ENCODE measurements around the gene RSU1. TPM values are rescaled to one million over a fixed set of nuclear protein-coding genes. Genes with fewer than 3 reads are reported as not detected.

Gene RSU1
- total RNA-seq, 2 experiments from 2014 or later, result 42.4 to 47.5 TPM

DNA sequence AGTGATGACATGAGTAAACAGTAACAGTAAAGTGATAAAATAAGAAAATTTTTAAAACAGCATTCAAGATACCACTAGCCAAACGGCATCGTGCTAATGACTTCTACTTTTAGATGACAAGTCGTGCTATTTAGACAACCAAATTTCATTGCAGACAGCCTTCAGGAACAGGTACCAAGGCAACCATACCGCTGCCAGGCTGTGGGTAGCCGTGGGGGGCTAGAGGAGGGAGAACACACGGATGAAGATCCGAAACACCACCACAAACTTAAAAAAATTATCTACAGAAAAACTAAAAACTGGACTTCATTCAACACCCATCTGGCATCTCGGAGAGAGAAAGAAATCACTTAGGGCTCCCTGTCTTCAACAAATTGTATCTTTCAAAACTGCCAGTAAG, 89.6 kb downstream of the RSU1 start:
- H3K4me3 Mint-ChIP-seq, result no peak overlapping the region
- peaks cover 10% of the 10 kb centered on the region for H3K4me1 Mint-ChIP-seq (ENCODE audit: low read depth)
- TF ChIP-seq, protein P1, sequence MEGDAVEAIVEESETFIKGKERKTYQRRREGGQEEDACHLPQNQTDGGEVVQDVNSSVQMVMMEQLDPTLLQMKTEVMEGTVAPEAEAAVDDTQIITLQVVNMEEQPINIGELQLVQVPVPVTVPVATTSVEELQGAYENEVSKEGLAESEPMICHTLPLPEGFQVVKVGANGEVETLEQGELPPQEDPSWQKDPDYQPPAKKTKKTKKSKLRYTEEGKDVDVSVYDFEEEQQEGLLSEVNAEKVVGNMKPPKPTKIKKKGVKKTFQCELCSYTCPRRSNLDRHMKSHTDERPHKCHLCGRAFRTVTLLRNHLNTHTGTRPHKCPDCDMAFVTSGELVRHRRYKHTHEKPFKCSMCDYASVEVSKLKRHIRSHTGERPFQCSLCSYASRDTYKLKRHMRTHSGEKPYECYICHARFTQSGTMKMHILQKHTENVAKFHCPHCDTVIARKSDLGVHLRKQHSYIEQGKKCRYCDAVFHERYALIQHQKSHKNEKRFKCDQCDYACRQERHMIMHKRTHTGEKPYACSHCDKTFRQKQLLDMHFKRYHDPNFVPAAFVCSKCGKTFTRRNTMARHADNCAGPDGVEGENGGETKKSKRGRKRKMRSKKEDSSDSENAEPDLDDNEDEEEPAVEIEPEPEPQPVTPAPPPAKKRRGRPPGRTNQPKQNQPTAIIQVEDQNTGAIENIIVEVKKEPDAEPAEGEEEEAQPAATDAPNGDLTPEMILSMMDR (IDR thresholded peaks at IDR 0.05), result no peak
- H3K36me3 Mint-ChIP-seq (ENCODE audit: low read depth), result peaks cover 60% of the 10 kb centered on the region
- no peak for DNase-seq
- intact Hi-C loops (cut with micrococcal nuclease), result no loop called here
- ChIA-PET POLR2A (no interaction called here), CTCF (no interaction called here)
- H3K27me3 Mint-ChIP-seq, result no peaks in the 10 kb centered on the region
- H3K27ac Mint-ChIP-seq, result no peak overlapping the region
- H3K9me3 Mint-ChIP-seq, result peaks cover 3% of the 10 kb centered on the region
- ATAC-seq, result no peak

DNA sequence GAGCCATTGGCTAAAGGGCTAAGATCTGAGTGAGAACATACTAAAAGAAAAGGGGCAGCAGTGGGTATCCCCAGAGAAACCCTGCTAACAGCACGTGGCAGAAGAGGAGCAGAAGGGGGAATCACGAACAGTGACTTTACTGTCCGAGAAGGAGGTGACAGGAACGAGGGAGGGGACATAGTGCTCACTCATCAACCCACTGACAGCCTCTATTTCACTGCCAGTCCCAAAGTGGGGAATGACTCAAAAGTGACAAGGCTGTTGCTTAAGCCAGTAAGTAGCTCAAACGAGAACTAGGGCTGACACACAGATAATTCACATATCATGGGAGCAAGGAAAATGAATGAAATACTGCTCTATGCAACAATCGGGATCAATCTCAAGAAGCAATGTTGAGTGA, 92.7 kb downstream of the RSU1 start:
- DNase-seq (no peak), ATAC-seq (no peak)
- Mint-ChIP-seq H3K4me3 (no peak overlapping the region), H3K36me3 (ENCODE audit: low read depth) (peaks cover 60% of the 10 kb centered on the region), H3K27me3 (no peaks in the 10 kb centered on the region), H3K27ac (no peak overlapping the region), H3K9me3 (peaks cover 5% of the 10 kb centered on the region), H3K4me1 (ENCODE audit: low read depth) (peaks cover 7% of the 10 kb centered on the region)
- ChIA-PET POLR2A (no interaction called here), CTCF (interaction anchor here (1.5 kb wide), 1 partner anchor 12 kb away, joined by 4 read pairs; no protein-coding TSS in a partner anchor)
- intact Hi-C loops (cut with micrococcal nuclease), result no loop called here
- TF ChIP-seq, protein P1 (IDR thresholded peaks at IDR 0.05), result no peak

DNA sequence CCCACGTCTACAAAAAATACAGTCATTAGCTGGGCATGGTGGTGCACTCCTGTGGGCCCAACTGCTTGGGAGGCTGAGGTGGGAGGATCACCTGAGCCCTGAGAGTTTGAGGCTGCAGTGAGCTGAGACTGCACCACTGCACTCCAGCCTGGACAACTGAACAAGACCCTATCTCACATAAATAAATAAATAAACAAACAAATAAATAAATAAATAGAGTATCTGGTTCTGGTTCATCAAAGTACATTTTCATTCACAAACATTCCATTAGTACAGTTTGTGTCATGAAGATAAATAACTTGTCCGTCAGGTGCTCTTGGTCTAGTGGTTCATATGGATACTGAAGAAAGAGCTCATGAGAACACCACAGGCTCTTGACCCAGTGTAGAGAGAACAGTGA, 96.4 kb downstream of the RSU1 start:
- H3K4me3 Mint-ChIP-seq, result no peak overlapping the region
- no peaks in the 10 kb centered on the region for H3K27me3 Mint-ChIP-seq
- DNase-seq (no peak), ATAC-seq (no peak)
- no peak overlapping the region for H3K27ac Mint-ChIP-seq
- H3K9me3 Mint-ChIP-seq, result peaks cover 5% of the 10 kb centered on the region
- POLR2A ChIA-PET, result interaction anchor here (0.5 kb wide), 1 partner anchor 1333 kb away, joined by 3 read pairs; no protein-coding TSS in a partner anchor
- intact Hi-C loops (cut with micrococcal nuclease), result no loop called here
- peaks cover 2% of the 10 kb centered on the region for H3K4me1 Mint-ChIP-seq (ENCODE audit: low read depth)
- peaks cover 45% of the 10 kb centered on the region for H3K36me3 Mint-ChIP-seq (ENCODE audit: low read depth)
- TF ChIP-seq, protein P1 (IDR thresholded peaks at IDR 0.05), result no peak
- CTCF ChIA-PET, result no interaction called here

DNA sequence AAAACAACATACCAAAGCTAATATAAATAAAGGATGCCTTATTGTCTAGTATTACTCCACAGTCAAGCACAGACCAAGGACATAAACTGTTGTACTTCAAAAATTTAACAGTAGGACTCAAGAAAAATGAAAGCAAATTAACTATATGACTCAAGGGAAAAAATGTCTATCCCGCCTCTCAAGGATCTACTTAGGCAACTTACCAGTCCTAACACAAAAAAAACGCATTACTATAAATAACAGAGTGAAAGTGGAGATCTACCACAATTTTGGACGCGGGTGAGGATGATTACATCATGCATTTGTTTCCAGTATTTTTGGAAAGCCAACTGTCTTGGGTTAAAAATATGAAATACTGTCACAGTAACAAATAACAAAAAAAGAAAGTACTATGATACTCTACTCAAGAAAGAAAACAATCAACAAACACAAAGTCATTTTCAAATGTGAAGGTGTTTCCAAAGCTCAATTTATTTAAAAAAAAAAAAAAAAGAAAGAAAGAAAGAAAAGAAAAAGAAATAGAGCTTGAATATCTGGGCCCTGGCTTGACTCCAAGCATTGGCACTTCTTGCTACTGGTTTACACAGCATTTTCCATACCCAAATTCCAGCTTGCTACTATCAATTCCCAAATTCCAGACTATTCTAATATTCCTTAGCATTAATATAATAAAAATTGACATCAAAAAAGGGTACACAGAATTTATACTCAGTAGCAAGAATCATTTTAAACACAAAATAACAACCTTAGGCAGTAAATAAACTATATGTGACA, 99.4 kb downstream of the RSU1 start:
- no peak for ATAC-seq
- DNase-seq, result no peak
- Mint-ChIP-seq H3K36me3 (ENCODE audit: low read depth) (peaks cover 56% of the 10 kb centered on the region), H3K4me3 (no peak overlapping the region), H3K27me3 (no peaks in the 10 kb centered on the region), H3K4me1 (ENCODE audit: low read depth) (peaks cover 2% of the 10 kb centered on the region), H3K27ac (no peak overlapping the region), H3K9me3 (peaks cover 24% of the 10 kb centered on the region)
- TF ChIP-seq, protein P1 (IDR thresholded peaks at IDR 0.05), result no peak
- ChIA-PET CTCF (no interaction called here), POLR2A (no interaction called here)
- intact Hi-C loops (cut with micrococcal nuclease), result no loop called here

DNA sequence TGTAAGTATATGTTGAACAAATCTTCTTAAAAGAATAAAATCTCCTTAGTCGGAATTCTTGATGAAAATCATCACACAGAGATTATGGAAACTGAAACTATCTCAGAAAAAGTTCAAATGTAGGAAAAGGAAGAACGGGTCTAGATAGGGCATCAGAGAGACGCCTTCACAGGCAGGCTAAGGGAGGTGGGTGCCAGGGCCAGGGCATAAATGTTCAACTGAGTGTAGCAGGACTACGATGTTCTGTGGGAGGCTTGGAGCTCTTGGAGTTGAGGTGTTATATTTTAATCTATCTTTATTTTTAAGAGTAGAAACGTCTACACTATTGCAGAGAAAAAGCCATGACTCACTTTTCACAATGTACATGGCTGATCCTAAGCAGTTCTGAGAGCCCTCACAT, 101.2 kb downstream of the RSU1 start:
- POLR2A ChIA-PET, result no interaction called here
- TF ChIP-seq, protein P1 (IDR thresholded peaks at IDR 0.05), result no peak

More for the DNA sequence above, 101.2 kb downstream of the RSU1 start:
- Mint-ChIP-seq H3K9me3 (peaks cover 37% of the 10 kb centered on the region), H3K36me3 (ENCODE audit: low read depth) (peaks cover 49% of the 10 kb centered on the region), H3K27me3 (no peaks in the 10 kb centered on the region), H3K27ac (no peak overlapping the region), H3K4me1 (ENCODE audit: low read depth) (peaks cover 4% of the 10 kb centered on the region), H3K4me3 (no peak overlapping the region)
- intact Hi-C loops (cut with micrococcal nuclease), result no loop called here
- CTCF ChIA-PET, result no interaction called here
- no peak for DNase-seq
- no peak for ATAC-seq
